Vagina (tissue), 2 donors: Measurements from ENCODE around the gene TMEM14A.

Experiments
- POLR2A ChIP-seq, 2 donors: fragments of 450-650 bp; IDR thresholded peaks; one replicate each; pipeline ENCODE4 v1.6.1; 2017; ENCODE audit warnings: antibody characterized with exemption in 2 of 2, mild to moderate bottlenecking in 2 of 2, moderate library complexity in 2 of 2
- POLR2AphosphoS5 ChIP-seq, 2 donors: sonication (generic); formaldehyde crosslinking; IDR thresholded peaks; one replicate each; pipeline ENCODE4 v1.9.0; 2017; ENCODE audit warnings: antibody characterized with exemption in 2 of 2, mild to moderate bottlenecking in 2 of 2, low read depth in 1 of 2; ENCODE audit not compliant: insufficient read depth in 1 of 2

DNA sequence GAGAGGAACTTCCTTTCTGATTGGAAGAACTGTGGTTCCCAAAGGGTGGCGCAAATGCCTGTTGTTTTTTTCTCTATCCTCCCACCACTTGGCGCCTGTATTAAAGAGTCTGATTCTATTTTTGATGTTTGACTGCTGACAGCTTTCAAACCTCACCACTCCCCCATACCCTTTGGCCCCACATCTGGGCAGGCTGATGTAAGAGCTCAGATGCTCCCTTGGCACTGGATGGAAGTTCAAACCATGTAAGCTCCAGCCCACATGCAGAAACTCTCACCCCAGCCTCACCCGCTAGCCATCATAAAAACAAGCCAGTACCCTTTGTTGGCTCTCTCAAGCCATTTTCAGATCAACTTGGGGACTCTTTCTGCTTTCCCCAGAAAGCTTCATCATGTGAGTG lies 20.0 kb upstream of the TMEM14A start:
- no peak for TF ChIP-seq POLR2A (IDR thresholded peaks at IDR 0.05)
- no peak for TF ChIP-seq POLR2AphosphoS5 (IDR thresholded peaks at IDR 0.05; ENCODE audit: insufficient read depth in 1 of 2, low read depth in 1 of 2)
